WTC11 (cell line): ENCODE measurements around the gene PSENEN. TPM values are rescaled to one million over a fixed set of nuclear protein-coding genes. Genes with fewer than 3 reads are reported as not detected.

Source experiments
- ATAC-seq: fragments of 200-7000 bp; cut with Tn5 transposase; 2 replicates; pipeline ENCODE4 v1.10.0; 2021; ENCODE audit warnings: mild to moderate bottlenecking, moderate library complexity
- CTCF ChIA-PET: fragments of 300-600 bp; sonication (Branson Sonifier 250); formaldehyde crosslinking; loops from one replicate; lab custom pipeline; 2021; ENCODE audit warnings: antibody characterized with exemption; lab: Charles Lee
- POLR2A ChIA-PET: fragments of 350-600 bp; sonication (Branson Sonifier 250); formaldehyde crosslinking; loops from one replicate; lab custom pipeline; 2021; ENCODE audit warnings: antibody characterized with exemption; lab: Charles Lee
- DNase-seq: peaks from one replicate; pipeline ENCODE4 v3.0.0; 2021; ENCODE audit warnings: low spot score
- H3K27ac Mint-ChIP-seq: 2 replicates; pipeline ENCODE4 v1.8.0; 2021; ENCODE audit warnings: mixed read lengths
- H3K27me3 Mint-ChIP-seq: 2 replicates; pipeline ENCODE4 v1.8.0; 2021; ENCODE audit warnings: low read depth, mild to moderate bottlenecking, moderate library complexity, mixed read lengths
- H3K36me3 Mint-ChIP-seq: 2 replicates; pipeline ENCODE4 v1.8.0; 2021; ENCODE audit warnings: mixed read lengths
- H3K4me1 Mint-ChIP-seq: 2 replicates; pipeline ENCODE4 v1.8.0; 2022; ENCODE audit warnings: mixed read lengths
- H3K4me3 Mint-ChIP-seq: 2 replicates; pipeline ENCODE4 v1.8.0; 2021; ENCODE audit warnings: mild to moderate bottlenecking, moderate library complexity, mixed read lengths
- H3K9me3 Mint-ChIP-seq: 2 replicates; pipeline ENCODE4 v1.8.0; 2021; ENCODE audit warnings: mixed read lengths
- FOXJ3 ChIP-seq: sonication (generic); formaldehyde crosslinking; IDR thresholded peaks from 2 replicates; pipeline ENCODE4 v1.9.0; 2021; ENCODE audit warnings: missing genetic modification reagents, mild to moderate bottlenecking, borderline replicate concordance
- GRHL2 ChIP-seq: fragments of 250-450 bp; sonication (Bioruptor Pico); IDR thresholded peaks from 2 replicates; pipeline ENCODE4 v1.8.0; 2022; ENCODE audit warnings: mild to moderate bottlenecking, moderate library complexity; ENCODE audit not compliant: insufficient replicate concordance, severe bottlenecking
- JUN ChIP-seq: sonication (generic); formaldehyde crosslinking; IDR thresholded peaks from 2 replicates; pipeline ENCODE4 v1.8.0; 2023; ENCODE audit warnings: mild to moderate bottlenecking, missing genetic modification reagents
- NFE2L1 ChIP-seq: sonication (generic); formaldehyde crosslinking; IDR thresholded peaks from 2 replicates; pipeline ENCODE4 v1.8.1; 2023; ENCODE audit warnings: missing genetic modification reagents
- NFYB ChIP-seq: sonication (generic); formaldehyde crosslinking; conservative IDR thresholded peaks from 2 replicates; pipeline ENCODE4 v1.8.0; 2022; ENCODE audit warnings: low read depth, missing genetic modification reagents
- NR1H2 ChIP-seq: sonication (generic); formaldehyde crosslinking; IDR thresholded peaks from 2 replicates; pipeline ENCODE4 v1.9.0; 2021; ENCODE audit warnings: mild to moderate bottlenecking, moderate library complexity, missing genetic modification reagents
- SMAD3 ChIP-seq: sonication (generic); formaldehyde crosslinking; IDR thresholded peaks from 2 replicates; pipeline ENCODE4 v1.8.0; 2022; ENCODE audit warnings: missing genetic modification reagents, mild to moderate bottlenecking, borderline replicate concordance
- TEAD1 ChIP-seq: sonication (generic); formaldehyde crosslinking; IDR thresholded peaks from 2 replicates; pipeline ENCODE4 v1.8.0; 2022; ENCODE audit warnings: mild to moderate bottlenecking, missing genetic modification reagents
- ZNF121 ChIP-seq: sonication (generic); formaldehyde crosslinking; IDR thresholded peaks from 2 replicates; pipeline ENCODE4 v1.8.0; 2023; ENCODE audit warnings: missing genetic modification reagents
- ZNF138 ChIP-seq: sonication (generic); formaldehyde crosslinking; conservative IDR thresholded peaks from 2 replicates; pipeline ENCODE4 v1.8.1; 2022; ENCODE audit warnings: mild to moderate bottlenecking, moderate library complexity, missing genetic modification reagents
- ZNF263 ChIP-seq: sonication (generic); formaldehyde crosslinking; IDR thresholded peaks from 2 replicates; pipeline ENCODE4 v1.8.1; 2022; ENCODE audit warnings: low read depth, mild to moderate bottlenecking, moderate library complexity, missing genetic modification reagents
- total RNA-seq: library from RNA; stranded (reverse); gene quantifications from 3 replicates; pipeline ENCODE4 v1.2.3, GENCODE V29; 2021
- TF ChIP-seq, protein P1 (sequence below): sonication (generic); formaldehyde crosslinking; IDR thresholded peaks from 2 replicates; pipeline ENCODE4 v1.8.1; 2023; ENCODE audit warnings: mild to moderate bottlenecking, missing genetic modification reagents
- TF ChIP-seq, protein P2 (sequence below): sonication (generic); formaldehyde crosslinking; IDR thresholded peaks from 2 replicates; pipeline ENCODE4 v1.8.0; 2023; ENCODE audit warnings: missing genetic modification reagents, mild to moderate bottlenecking, borderline replicate concordance
- TF ChIP-seq, protein P3 (sequence below): sonication (generic); formaldehyde crosslinking; IDR thresholded peaks from 2 replicates; pipeline ENCODE4 v1.8.0; 2022; ENCODE audit warnings: mild to moderate bottlenecking, missing genetic modification reagents
- TF ChIP-seq, protein P4 (sequence below): sonication (generic); formaldehyde crosslinking; IDR thresholded peaks from 2 replicates; pipeline ENCODE4 v1.8.0; 2023; ENCODE audit warnings: mild to moderate bottlenecking, missing genetic modification reagents
- TF ChIP-seq, protein P5 (sequence below): sonication (generic); formaldehyde crosslinking; conservative IDR thresholded peaks from 2 replicates; pipeline ENCODE4 v1.8.1; 2023; ENCODE audit warnings: mild to moderate bottlenecking, low read depth, missing genetic modification reagents, moderate library complexity
- TF ChIP-seq, protein P6 (sequence below): sonication (generic); formaldehyde crosslinking; IDR thresholded peaks from 2 replicates; pipeline ENCODE4 v1.8.1; 2023; ENCODE audit warnings: mild to moderate bottlenecking, missing genetic modification reagents, borderline replicate concordance

Gene PSENEN
- total RNA-seq, 1 experiment from 2014 or later: 80.3 TPM

DNA sequence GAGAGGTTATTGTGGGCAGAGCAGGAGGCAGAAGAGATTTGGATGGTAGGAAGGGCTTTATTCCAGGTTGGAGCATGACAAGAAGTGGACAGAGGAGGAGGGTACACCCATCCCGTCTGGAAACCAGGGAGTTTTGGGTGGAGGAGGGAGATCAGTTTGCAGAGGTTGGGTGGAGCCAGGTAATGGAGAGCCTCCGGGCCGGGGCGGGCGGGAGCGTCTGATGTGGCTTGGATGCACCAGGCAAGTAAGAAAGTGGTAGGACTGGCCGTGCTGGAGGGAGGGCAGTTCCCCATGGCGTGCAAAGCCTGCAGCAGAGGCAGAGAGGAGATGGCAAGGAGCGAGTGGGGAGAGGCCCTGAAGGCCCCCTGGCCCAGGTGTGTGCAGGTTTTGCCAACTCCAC, 14.1 kb upstream of the PSENEN start (continued):
- TF ChIP-seq, protein P1, sequence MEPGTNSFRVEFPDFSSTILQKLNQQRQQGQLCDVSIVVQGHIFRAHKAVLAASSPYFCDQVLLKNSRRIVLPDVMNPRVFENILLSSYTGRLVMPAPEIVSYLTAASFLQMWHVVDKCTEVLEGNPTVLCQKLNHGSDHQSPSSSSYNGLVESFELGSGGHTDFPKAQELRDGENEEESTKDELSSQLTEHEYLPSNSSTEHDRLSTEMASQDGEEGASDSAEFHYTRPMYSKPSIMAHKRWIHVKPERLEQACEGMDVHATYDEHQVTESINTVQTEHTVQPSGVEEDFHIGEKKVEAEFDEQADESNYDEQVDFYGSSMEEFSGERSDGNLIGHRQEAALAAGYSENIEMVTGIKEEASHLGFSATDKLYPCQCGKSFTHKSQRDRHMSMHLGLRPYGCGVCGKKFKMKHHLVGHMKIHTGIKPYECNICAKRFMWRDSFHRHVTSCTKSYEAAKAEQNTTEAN (CRISPR knock-in tag): no peak
- no peak for TF ChIP-seq ZNF263 (CRISPR knock-in tag)
- no peak for TF ChIP-seq JUN
- no peak for TF ChIP-seq NFYB (CRISPR knock-in tag)

DNA sequence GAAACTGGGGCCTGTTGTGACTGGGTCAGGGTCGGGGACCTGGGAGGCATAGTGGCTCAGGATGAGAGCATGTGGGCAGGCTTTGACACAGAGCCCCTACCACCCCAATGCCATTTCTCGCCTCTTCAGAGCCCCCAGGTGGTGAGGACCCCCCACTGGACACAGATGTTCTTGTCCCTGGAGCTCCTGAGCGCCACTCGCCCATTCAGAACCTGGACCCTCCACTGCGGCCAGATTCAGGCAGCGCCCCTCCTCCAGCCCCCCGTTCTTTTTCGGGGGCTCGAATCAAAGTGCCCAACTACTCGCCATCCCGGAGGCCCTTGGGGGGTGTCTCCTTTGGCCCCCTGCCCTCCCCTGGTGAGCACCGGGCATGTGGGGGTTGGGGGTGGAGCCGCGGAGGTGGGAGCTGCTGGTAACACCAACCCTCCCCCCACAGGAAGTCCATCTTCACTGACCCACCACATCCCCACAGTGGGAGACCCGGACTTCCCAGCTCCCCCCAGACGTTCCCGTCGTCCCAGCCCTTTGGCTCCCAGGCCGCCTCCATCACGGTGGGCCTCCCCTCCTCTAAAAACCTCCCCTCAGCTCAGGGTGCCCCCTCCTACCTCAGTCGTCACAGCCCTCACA, 13.6 kb upstream of the PSENEN start:
- Mint-ChIP-seq H3K4me1 (0 out of 2 replicates have a peak, but pooled peaks cover 2% of the 10 kb centered on the region), H3K4me3 (no peak overlapping the region), H3K36me3 (peaks cover 58% of the 10 kb centered on the region), H3K27ac (no peak overlapping the region), H3K27me3 (no peaks in the 10 kb centered on the region), H3K9me3 (no peaks in the 10 kb centered on the region)
- no peak for ATAC-seq
- ChIA-PET POLR2A (interaction anchor here (1.7 kb wide), 1 partner anchor 9 kb away, joined by 6 read pairs; no protein-coding TSS in a partner anchor), CTCF (no interaction called here)
- DNase-seq: no peak
- TF ChIP-seq NFE2L1 (CRISPR knock-in tag): no peak
- no peak for TF ChIP-seq GRHL2 (CRISPR knock-in tag)
- no peak for TF ChIP-seq ZNF138 (CRISPR knock-in tag)
- TF ChIP-seq, protein P2, sequence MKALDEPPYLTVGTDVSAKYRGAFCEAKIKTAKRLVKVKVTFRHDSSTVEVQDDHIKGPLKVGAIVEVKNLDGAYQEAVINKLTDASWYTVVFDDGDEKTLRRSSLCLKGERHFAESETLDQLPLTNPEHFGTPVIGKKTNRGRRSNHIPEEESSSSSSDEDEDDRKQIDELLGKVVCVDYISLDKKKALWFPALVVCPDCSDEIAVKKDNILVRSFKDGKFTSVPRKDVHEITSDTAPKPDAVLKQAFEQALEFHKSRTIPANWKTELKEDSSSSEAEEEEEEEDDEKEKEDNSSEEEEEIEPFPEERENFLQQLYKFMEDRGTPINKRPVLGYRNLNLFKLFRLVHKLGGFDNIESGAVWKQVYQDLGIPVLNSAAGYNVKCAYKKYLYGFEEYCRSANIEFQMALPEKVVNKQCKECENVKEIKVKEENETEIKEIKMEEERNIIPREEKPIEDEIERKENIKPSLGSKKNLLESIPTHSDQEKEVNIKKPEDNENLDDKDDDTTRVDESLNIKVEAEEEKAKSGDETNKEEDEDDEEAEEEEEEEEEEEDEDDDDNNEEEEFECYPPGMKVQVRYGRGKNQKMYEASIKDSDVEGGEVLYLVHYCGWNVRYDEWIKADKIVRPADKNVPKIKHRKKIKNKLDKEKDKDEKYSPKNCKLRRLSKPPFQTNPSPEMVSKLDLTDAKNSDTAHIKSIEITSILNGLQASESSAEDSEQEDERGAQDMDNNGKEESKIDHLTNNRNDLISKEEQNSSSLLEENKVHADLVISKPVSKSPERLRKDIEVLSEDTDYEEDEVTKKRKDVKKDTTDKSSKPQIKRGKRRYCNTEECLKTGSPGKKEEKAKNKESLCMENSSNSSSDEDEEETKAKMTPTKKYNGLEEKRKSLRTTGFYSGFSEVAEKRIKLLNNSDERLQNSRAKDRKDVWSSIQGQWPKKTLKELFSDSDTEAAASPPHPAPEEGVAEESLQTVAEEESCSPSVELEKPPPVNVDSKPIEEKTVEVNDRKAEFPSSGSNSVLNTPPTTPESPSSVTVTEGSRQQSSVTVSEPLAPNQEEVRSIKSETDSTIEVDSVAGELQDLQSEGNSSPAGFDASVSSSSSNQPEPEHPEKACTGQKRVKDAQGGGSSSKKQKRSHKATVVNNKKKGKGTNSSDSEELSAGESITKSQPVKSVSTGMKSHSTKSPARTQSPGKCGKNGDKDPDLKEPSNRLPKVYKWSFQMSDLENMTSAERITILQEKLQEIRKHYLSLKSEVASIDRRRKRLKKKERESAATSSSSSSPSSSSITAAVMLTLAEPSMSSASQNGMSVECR: no peak
- TF ChIP-seq ZNF121 (CRISPR knock-in tag): no peak
- TF ChIP-seq, protein P3, sequence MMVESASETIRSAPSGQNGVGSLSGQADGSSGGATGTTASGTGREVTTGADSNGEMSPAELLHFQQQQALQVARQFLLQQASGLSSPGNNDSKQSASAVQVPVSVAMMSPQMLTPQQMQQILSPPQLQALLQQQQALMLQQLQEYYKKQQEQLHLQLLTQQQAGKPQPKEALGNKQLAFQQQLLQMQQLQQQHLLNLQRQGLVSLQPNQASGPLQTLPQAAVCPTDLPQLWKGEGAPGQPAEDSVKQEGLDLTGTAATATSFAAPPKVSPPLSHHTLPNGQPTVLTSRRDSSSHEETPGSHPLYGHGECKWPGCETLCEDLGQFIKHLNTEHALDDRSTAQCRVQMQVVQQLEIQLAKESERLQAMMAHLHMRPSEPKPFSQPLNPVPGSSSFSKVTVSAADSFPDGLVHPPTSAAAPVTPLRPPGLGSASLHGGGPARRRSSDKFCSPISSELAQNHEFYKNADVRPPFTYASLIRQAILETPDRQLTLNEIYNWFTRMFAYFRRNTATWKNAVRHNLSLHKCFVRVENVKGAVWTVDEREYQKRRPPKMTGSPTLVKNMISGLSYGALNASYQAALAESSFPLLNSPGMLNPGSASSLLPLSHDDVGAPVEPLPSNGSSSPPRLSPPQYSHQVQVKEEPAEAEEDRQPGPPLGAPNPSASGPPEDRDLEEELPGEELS (CRISPR knock-in tag): no peak
- TF ChIP-seq NFYB (CRISPR knock-in tag): no peak
- TF ChIP-seq, protein P4, sequence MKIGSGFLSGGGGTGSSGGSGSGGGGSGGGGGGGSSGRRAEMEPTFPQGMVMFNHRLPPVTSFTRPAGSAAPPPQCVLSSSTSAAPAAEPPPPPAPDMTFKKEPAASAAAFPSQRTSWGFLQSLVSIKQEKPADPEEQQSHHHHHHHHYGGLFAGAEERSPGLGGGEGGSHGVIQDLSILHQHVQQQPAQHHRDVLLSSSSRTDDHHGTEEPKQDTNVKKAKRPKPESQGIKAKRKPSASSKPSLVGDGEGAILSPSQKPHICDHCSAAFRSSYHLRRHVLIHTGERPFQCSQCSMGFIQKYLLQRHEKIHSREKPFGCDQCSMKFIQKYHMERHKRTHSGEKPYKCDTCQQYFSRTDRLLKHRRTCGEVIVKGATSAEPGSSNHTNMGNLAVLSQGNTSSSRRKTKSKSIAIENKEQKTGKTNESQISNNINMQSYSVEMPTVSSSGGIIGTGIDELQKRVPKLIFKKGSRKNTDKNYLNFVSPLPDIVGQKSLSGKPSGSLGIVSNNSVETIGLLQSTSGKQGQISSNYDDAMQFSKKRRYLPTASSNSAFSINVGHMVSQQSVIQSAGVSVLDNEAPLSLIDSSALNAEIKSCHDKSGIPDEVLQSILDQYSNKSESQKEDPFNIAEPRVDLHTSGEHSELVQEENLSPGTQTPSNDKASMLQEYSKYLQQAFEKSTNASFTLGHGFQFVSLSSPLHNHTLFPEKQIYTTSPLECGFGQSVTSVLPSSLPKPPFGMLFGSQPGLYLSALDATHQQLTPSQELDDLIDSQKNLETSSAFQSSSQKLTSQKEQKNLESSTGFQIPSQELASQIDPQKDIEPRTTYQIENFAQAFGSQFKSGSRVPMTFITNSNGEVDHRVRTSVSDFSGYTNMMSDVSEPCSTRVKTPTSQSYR (CRISPR knock-in tag): no peak
- no peak for TF ChIP-seq FOXJ3 (CRISPR knock-in tag)
- no peak for TF ChIP-seq SMAD3 (CRISPR knock-in tag)
- no peak for TF ChIP-seq NR1H2
- TF ChIP-seq, protein P5, sequence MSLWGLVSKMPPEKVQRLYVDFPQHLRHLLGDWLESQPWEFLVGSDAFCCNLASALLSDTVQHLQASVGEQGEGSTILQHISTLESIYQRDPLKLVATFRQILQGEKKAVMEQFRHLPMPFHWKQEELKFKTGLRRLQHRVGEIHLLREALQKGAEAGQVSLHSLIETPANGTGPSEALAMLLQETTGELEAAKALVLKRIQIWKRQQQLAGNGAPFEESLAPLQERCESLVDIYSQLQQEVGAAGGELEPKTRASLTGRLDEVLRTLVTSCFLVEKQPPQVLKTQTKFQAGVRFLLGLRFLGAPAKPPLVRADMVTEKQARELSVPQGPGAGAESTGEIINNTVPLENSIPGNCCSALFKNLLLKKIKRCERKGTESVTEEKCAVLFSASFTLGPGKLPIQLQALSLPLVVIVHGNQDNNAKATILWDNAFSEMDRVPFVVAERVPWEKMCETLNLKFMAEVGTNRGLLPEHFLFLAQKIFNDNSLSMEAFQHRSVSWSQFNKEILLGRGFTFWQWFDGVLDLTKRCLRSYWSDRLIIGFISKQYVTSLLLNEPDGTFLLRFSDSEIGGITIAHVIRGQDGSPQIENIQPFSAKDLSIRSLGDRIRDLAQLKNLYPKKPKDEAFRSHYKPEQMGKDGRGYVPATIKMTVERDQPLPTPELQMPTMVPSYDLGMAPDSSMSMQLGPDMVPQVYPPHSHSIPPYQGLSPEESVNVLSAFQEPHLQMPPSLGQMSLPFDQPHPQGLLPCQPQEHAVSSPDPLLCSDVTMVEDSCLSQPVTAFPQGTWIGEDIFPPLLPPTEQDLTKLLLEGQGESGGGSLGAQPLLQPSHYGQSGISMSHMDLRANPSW (CRISPR knock-in tag): no peak
- TF ChIP-seq, protein P6, sequence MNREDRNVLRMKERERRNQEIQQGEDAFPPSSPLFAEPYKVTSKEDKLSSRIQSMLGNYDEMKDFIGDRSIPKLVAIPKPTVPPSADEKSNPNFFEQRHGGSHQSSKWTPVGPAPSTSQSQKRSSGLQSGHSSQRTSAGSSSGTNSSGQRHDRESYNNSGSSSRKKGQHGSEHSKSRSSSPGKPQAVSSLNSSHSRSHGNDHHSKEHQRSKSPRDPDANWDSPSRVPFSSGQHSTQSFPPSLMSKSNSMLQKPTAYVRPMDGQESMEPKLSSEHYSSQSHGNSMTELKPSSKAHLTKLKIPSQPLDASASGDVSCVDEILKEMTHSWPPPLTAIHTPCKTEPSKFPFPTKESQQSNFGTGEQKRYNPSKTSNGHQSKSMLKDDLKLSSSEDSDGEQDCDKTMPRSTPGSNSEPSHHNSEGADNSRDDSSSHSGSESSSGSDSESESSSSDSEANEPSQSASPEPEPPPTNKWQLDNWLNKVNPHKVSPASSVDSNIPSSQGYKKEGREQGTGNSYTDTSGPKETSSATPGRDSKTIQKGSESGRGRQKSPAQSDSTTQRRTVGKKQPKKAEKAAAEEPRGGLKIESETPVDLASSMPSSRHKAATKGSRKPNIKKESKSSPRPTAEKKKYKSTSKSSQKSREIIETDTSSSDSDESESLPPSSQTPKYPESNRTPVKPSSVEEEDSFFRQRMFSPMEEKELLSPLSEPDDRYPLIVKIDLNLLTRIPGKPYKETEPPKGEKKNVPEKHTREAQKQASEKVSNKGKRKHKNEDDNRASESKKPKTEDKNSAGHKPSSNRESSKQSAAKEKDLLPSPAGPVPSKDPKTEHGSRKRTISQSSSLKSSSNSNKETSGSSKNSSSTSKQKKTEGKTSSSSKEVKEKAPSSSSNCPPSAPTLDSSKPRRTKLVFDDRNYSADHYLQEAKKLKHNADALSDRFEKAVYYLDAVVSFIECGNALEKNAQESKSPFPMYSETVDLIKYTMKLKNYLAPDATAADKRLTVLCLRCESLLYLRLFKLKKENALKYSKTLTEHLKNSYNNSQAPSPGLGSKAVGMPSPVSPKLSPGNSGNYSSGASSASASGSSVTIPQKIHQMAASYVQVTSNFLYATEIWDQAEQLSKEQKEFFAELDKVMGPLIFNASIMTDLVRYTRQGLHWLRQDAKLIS (CRISPR knock-in tag): no peak
- no peak for TF ChIP-seq TEAD1
